DMS53 (cell line): ENCODE data around the gene INO80E.

Source experiments
- DNase-seq: peaks from one replicate; lab custom pipeline; 2025; lab: John Stamatoyannopoulos, UW

INO80E gene

DNA sequence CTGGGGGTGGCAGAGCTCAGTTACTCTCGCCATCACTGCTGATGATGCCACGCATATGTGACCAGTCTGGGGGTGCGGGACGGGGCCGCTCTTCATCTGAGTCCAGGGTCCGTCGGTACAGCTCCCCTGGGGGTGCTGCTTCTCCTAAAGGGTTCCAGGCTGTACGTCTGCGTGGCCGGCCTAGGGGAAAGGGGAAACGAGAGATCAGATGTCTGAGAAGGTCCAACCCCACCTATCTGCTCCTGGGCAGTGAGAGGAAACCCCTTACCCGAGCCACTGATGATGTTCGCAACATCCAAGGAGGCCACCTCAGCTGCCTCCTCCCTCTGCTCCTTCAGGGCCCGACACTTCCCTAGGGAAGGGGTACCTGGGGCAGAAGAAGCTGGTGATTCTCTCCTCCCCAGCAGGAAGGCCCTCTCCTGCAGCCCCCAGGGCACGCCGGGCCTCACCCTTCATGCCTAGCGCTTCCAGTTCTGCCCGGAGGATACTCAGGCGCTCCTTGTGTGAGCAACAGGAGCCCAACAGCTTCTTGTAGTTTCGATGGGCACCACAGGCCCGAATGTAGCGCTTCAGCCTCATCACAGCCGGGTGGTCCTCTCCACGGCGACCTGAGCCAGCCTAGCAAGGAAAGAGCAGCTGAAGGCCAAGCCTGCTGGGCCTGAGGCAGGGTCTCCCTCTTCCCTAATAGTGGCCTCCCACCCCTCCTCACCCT lies 2.7 kb upstream of the INO80E start:
- DNase-seq = no peak

DNA sequence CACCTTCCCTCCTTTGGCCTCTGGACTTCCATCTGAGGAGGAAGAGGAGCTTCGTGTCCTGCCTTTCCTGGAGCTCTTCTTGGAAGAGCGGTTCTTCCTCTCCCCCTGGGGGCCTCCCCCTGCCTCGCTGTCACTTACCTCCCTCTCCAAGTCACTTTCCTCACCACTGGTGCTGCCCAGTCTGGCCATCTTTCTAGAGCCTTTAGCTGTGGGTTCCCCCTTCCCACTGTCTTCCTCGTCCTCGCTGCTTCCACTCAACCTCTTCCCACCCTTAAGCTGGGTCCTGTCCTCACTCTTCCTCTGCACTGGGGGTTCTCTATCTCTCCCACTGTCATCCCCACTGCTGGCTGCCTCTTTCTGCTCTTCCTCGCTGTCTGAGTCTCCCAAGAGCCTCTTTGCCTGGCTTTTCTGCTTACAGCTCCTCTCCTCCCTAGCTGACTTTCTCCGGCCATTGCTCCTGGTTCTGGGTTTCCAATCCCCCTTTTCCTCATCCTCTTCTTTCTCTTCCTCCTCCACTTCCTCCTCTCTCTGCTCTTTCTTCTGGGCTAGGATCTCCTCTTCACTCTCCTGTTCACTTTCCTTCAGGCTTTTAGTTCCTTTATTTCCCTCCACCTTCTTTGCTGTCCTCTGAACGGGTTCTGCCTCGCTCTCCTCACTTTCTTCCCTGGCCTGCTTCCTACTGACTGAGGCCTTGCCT lies 2.0 kb upstream of the INO80E start:
- no peak for DNase-seq

- peak; percentile 57 for DNase-seq
Observed at GRCh38 chr16:29994600-29995323, 1.3 kb upstream of the INO80E start.

GRCh38 chr16:29995324-29995910 lies 624 bp upstream of the INO80E start, which contains the start of gene HIRIP3:
Gene HIRIP3 (minus strand): TSS chr16:29995617. CDS start chr16:29995605, 12 bp downstream.
- DNase-seq = peak; percentile 91

GRCh38 chr16:29996766-29997250 lies 767 bp downstream of the INO80E start:
- DNase-seq = no peak

DNA sequence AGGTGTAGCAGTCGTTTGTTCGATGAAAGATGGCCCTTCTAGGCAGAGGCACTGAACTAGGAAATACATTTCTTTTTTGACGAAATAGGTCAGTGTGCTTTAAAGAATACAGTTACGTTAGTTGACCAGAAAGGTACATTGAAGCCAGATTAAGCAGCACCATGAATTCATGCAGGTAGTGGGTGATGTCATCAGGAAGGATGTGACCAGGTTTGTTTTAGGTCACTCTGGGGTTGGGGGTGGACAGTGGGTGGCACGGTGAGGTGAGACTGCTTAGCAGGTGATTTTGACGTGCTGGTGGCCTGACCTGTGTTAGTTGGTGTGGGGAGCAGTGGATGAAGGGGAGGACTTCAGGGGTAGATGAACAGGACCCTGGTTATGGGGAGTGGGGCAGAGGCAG lies 3.6 kb downstream of the INO80E start:
- no peak for DNase-seq

DNA sequence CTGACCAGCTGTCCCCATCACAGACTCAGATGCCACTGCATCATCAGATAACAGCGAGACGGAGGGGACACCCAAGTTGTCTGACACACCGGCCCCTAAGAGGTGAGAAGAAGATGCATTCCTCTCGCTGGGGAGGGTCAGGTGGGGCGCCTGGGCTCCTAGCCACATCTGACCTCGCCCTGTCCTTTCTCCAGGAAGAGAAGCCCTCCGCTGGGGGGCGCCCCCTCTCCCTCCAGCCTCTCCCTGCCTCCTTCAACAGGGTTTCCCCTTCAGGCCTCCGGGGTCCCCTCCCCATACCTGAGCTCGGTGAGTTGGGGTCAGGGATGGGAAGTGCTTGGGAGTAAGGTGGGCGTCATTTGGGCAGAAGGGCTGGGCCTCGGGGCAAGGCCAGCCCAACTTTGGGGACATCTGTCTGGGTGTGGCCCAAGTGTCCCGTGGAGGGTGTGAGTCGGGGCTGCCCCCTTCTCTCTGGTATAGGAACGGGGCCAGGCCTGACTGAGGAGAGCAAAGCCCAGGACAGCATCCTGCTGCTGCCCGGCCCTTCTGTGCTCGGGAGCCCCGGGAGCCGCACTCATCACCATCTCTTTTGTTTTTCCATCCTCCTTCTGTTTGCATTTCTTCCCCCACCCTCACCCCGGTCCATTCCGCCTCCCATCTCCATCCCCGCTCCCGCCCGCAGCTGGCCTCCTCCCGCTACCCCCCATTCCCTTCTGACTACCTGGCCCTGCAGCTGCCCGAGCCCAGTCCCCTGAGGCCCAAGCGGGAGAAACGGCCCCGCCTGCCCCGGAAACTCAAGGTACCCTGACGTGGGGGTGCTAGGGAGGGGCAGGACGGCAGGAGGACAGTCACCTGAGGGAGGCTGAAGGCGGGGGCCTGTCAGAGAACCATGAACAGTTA lies 4.9 kb downstream of the INO80E start:
- DNase-seq = no peak

GRCh38 chr16:30002614-30003346 lies 6.7 kb downstream of the INO80E start:
- no peak for DNase-seq

DNA sequence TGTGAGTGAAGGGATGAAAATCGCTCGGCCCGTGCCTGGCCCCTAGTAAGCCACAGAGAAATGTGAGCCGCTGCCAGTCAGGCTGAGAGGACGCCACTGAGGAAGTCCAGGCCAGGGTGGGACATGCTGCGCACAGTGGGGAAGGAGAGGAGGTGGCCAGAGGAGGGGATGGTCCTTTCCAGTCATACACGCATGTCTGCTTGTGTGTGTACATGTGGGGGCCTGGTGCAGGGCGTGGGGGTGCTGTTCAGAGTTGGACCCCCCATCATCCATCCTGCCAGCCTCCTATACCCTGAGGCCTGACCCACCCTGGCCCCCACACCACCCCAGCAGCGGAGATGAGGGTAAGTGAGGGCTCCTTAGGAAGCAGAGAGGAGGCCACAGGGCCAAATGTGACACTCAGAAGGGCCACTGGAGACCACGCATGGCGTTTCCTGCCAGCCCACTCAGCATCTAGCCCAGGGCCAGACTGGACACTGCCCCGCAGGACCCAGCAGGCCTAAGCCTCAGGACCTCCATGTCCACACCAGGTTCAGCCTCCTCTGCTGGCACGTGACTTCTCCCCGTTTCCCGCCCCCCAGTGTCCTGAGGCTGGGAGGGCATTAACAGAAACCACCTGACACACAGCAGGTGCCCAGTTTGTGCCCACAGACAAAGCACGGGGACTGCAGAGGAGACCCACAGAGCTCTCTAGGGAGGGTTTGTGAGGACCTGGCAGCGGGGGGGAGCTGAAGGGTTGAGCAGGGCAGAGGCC lies 7.8 kb downstream of the INO80E start:
- DNase-seq = no peak

- peak; percentile 92 for DNase-seq
Observed at GRCh38 chr16:30004424-30004776, 8.4 kb downstream of the INO80E start.

DNA sequence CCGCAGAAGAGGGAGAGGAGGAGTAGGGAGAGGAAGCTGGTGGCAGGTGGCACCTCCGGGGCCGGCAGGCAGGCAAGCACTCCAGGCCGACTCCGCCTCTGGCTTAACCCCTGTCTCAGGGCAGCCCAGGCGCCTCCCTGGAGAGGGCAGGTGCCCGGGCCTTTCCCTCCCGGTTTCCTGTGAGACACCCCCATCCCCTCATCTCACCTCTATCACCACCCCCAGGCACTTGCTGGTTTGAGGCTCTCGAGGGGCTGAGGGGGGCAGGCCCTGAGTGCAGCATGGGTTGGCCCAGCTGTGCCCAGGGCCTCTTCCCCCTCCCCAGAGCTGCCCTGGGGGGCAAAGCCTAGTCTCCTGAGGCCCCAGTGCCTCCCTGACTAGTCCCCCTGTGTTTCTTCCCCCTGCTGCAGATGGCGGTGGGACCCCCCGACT lies 8.8 kb downstream of the INO80E start:
- peak; percentile 91 for DNase-seq

- peak; percentile 86 for DNase-seq
Observed at GRCh38 chr16:30005341-30006094, 9.5 kb downstream of the INO80E start.

DNA sequence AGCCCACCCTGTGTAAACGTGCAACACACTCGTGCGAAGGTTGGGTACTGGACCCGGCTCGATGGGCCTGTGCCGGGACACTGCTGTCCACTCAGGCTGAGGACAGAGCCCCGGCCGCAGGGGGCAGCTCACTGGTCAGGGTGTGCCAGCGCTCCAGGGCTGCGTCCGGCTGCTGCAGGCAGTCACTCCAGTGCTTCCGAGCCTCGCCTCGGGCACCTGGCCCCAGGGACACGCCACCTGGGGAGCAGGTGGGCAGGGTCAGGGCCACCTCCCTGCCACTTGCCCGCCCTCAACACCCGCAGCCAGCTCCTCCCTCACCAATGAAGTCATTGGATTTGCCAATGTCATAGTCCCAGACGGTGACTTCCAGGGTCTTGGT lies 10.0 kb downstream of the INO80E start:
- peak; percentile 23 for DNase-seq

GRCh38 chr16:30006659-30007377 lies 10.8 kb downstream of the INO80E start:
- no peak for DNase-seq

DNA sequence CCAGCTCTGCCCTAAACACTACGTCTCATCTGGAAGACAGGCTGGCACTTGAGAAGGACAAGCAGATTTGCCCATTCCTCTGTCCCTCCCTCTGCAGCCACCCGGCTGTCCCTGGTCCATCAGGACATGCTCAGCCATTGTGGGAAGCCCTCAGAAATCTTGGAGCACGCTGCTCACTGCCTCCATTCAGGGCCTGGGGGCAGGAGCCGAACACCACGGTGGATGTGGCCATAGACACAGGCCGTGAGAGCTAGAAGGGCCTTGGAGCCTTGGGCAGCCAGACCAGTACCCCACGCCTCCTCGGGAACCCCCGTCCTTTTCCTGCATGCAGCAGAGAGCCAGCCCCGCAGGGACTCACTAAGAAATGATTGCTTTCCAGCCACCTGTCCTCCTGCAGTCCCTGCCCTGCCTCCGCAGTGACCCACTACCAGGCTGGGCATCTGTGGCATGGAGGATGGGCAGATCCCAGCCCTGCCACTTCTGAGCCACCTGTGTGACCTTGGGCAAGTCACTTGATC lies 11.4 kb downstream of the INO80E start:
- DNase-seq = no peak

- DNase-seq = peak; percentile 57
Observed at GRCh38 chr16:30009085-30009862, 13.2 kb downstream of the INO80E start.
